HCT116 (cell line): ENCODE data around the gene F2RL3. TPM values are rescaled to one million over a fixed set of nuclear protein-coding genes. Genes with fewer than 3 reads are reported as not detected.

Experiments used
- ATAC-seq: fragments of 200-7000 bp; cut with Tn5 transposase; 2 replicates; pipeline ENCODE4 v1.9.1; 2020; ENCODE audit warnings: mild to moderate bottlenecking, moderate library complexity
- BruUV-seq: library from RNA; stranded (reverse); fragments of 400-500 nt; replicated peaks from 2 replicates; lab custom pipeline; 2021; lab: Mats Ljungman, UMichigan
- CTCF ChIA-PET: fragments of 300-600 bp; sonication (Branson Sonifier 250); formaldehyde crosslinking; loops from one replicate; lab custom pipeline; 2021; ENCODE audit warnings: antibody characterized with exemption; lab: Charles Lee
- POLR2A ChIA-PET: fragments of 300-600, 350-600 bp; sonication (Branson Sonifier 250); formaldehyde crosslinking; loops from one replicate; lab custom pipeline; 2021; ENCODE audit warnings: antibody characterized with exemption; lab: Charles Lee
- RAD21 ChIA-PET, 2 experiments: fragments of 300-600 bp; sonication (Branson Sonifier 250); formaldehyde crosslinking; loops; one replicate each; lab custom pipeline; 2023; ENCODE audit warnings: low total read pairs in 2 of 2; ENCODE audit not compliant: uncharacterized antibody in 2 of 2, unreplicated experiment in 2 of 2, low non-redundant PET in 1 of 2; lab: Charles Lee
- DNase-seq: peaks from one replicate; pipeline ENCODE4 v3.0.0-alpha.2; 2010; ENCODE audit warnings: low read depth, low spot score
- H2AFZ ChIP-seq: fragments of 200-600 bp; shearing (Covaris generic), sonication (generic); 2 replicates; pipeline ENCODE4 v1.6.1; 2017; ENCODE audit warnings: low read depth, mixed run types, mixed read lengths, antibody characterized with exemption, low read length; ENCODE audit not compliant: poor library complexity, severe bottlenecking
- H3K27ac ChIP-seq: 2 replicates; pipeline ENCODE4 v1.5.1; 2012; ENCODE audit warnings: low read depth, low read length
- H3K27me3 ChIP-seq: fragments of 200-600 bp; sonication (generic); 2 replicates; pipeline ENCODE4 v1.6.1; 2016; ENCODE audit warnings: mixed run types, low read length, mixed read lengths; ENCODE audit not compliant: insufficient read depth
- H3K36me3 ChIP-seq, 2 experiments: fragments of 200-500 bp in 1 of 2; fragments of 200-600 bp in 1 of 2; sonication (Bioruptor generic) in 1 of 2; sonication (generic) in 1 of 2; 2 replicates each; pipeline versions ENCODE4 v1.5.1 to v1.6.1; 2014 to 2016; ENCODE audit warnings: low read length in 2 of 2, inconsistent platforms in 1 of 2, mixed read lengths in 1 of 2, mixed run types in 1 of 2; ENCODE audit not compliant: insufficient read depth in 2 of 2, control insufficient read depth in 1 of 2
- H3K4me1 ChIP-seq, 2 experiments: fragments of 200-600 bp in 1 of 2; sonication (generic) in 1 of 2; 2 replicates each; pipeline versions ENCODE4 v1.5.1 to v1.6.1; 2012 to 2017; ENCODE audit warnings: low read length in 2 of 2, inconsistent platforms in 1 of 2, mild to moderate bottlenecking in 1 of 2, mixed read lengths in 1 of 2, mixed run types in 1 of 2, moderate library complexity in 1 of 2; ENCODE audit not compliant: insufficient read depth in 2 of 2, control insufficient read depth in 1 of 2
- H3K4me2 ChIP-seq: fragments of 200-600 bp; sonication (generic); 2 replicates; pipeline ENCODE4 v1.6.1; 2017; ENCODE audit warnings: mixed run types, low read length, mixed read lengths
- H3K4me3 ChIP-seq, 2 experiments: fragments of 200-600 bp in 1 of 2; sonication (generic) in 1 of 2; replicated peaks in 1 of 2; 2 replicates each; pipeline ENCODE4 v1.5.1; 2011 to 2016; ENCODE audit warnings: low read length in 2 of 2, control low read depth in 1 of 2, low read depth in 1 of 2, mild to moderate bottlenecking in 1 of 2, mixed read lengths in 1 of 2, mixed run types in 1 of 2
- H3K79me2 ChIP-seq: fragments of 200-600 bp; sonication (generic); 2 replicates; pipeline ENCODE4 v1.6.1; 2017; ENCODE audit warnings: mild to moderate bottlenecking, mixed run types, low read length, moderate library complexity, mixed read lengths; ENCODE audit not compliant: insufficient read depth
- H3K9ac ChIP-seq: fragments of 200-600 bp; sonication (generic); 2 replicates; pipeline ENCODE4 v1.6.1; 2016; ENCODE audit warnings: low read length, mixed read lengths
- H3K9me2 ChIP-seq: fragments of 200-600 bp; sonication (generic), shearing (Covaris generic); 2 replicates; pipeline ENCODE4 v1.6.1; 2017; ENCODE audit warnings: mixed run types, mild to moderate bottlenecking, moderate library complexity; ENCODE audit not compliant: insufficient read depth
- H3K9me3 ChIP-seq, 2 experiments: fragments of 200-500 bp in 1 of 2; fragments of 200-600 bp in 1 of 2; sonication (Bioruptor generic) in 1 of 2; sonication (generic) in 1 of 2; 2 replicates each; pipeline ENCODE4 v1.6.1; 2014 to 2017; ENCODE audit warnings: low read length in 2 of 2, mixed read lengths in 2 of 2, inconsistent platforms in 1 of 2, low read depth in 1 of 2, mild to moderate bottlenecking in 1 of 2, mixed run types in 1 of 2, moderate library complexity in 1 of 2; ENCODE audit not compliant: control insufficient read depth in 1 of 2, insufficient read depth in 1 of 2
- H4K20me1 ChIP-seq: fragments of 200-600 bp; sonication (generic), shearing (Covaris generic); 2 replicates; pipeline ENCODE4 v1.6.1; 2017; ENCODE audit warnings: mixed run types, mild to moderate bottlenecking, moderate library complexity; ENCODE audit not compliant: insufficient read depth
- CTCF ChIP-seq, 3 experiments: fragments of 200-600 bp in 1 of 3; sonication (generic) in 1 of 3; IDR thresholded peaks in 2 of 3; conservative IDR thresholded peaks in 1 of 3; 2 replicates each; pipeline ENCODE4 v1.5.1; 2012 to 2017; ENCODE audit warnings: low read depth in 2 of 3, low read length in 2 of 3, antibody characterized with exemption in 1 of 3, borderline replicate concordance in 1 of 3, control low read depth in 1 of 3, mild to moderate bottlenecking in 1 of 3, mixed read lengths in 1 of 3, mixed run types in 1 of 3, moderate library complexity in 1 of 3; ENCODE audit not compliant: insufficient read depth in 1 of 3
- ELF1 ChIP-seq: IDR thresholded peaks from 2 replicates; pipeline ENCODE4 v1.6.1; 2012; ENCODE audit warnings: low read depth, borderline replicate concordance
- EZH2 ChIP-seq: fragments of 200-600 bp; sonication (generic); IDR thresholded peaks from 2 replicates; pipeline ENCODE4 v1.6.1; 2017; ENCODE audit warnings: antibody characterized with exemption, mixed run types
- FOSL1 ChIP-seq: IDR thresholded peaks from 2 replicates; pipeline ENCODE4 v1.6.1; 2012; ENCODE audit warnings: low read depth
- JUND ChIP-seq: IDR thresholded peaks from 2 replicates; pipeline ENCODE4 v1.6.1; 2012
- POLR2A ChIP-seq: IDR thresholded peaks from 2 replicates; pipeline ENCODE4 v1.7.0; 2011; ENCODE audit warnings: borderline replicate concordance; ENCODE audit not compliant: insufficient read depth, insufficient read length; ENCODE audit errors: extremely low read depth
- REST ChIP-seq: IDR thresholded peaks from 2 replicates; pipeline ENCODE4 v1.6.1; 2012; ENCODE audit warnings: low read depth
- SIN3A ChIP-seq: IDR thresholded peaks from 2 replicates; pipeline ENCODE4 v1.6.1; 2012; ENCODE audit warnings: low read depth
- SRF ChIP-seq: IDR thresholded peaks from 2 replicates; pipeline ENCODE4 v1.6.1; 2012; ENCODE audit warnings: low read depth
- TCF7L2 ChIP-seq: IDR thresholded peaks from 2 replicates; pipeline ENCODE4 v1.7.0; 2011; ENCODE audit warnings: borderline replicate concordance, inconsistent platforms; ENCODE audit not compliant: insufficient read depth, insufficient read length; ENCODE audit errors: extremely low read depth
- ZFX ChIP-seq: fragments of 450-650 bp; IDR thresholded peaks from 2 replicates; pipeline ENCODE4 v1.6.1; 2017
- ZNF274 ChIP-seq: fragments of 200-500 bp; sonication (Bioruptor generic); IDR thresholded peaks from 2 replicates; pipeline ENCODE4 v1.6.1; 2014; ENCODE audit warnings: mild to moderate bottlenecking, low read depth, low read length, inconsistent platforms
- intact Hi-C: fragments of 100-400 bp; cut with micrococcal nuclease; formaldehyde crosslinking; loops from 2 replicates; pipeline ENCODE4 v1.10.0; 2022
- total RNA-seq: library from RNA; stranded (reverse); gene quantifications from one replicate; pipeline ENCODE4 v1.2.1, GENCODE V29; 2021; ENCODE audit not compliant: unreplicated experiment
- TF ChIP-seq, protein P1 (sequence below): IDR thresholded peaks from 2 replicates; pipeline ENCODE4 v1.6.1; 2012
- TF ChIP-seq, protein P2 (sequence below): IDR thresholded peaks from 2 replicates; pipeline ENCODE4 v1.6.1; 2011; ENCODE audit warnings: mild to moderate bottlenecking, low read length, moderate library complexity; ENCODE audit not compliant: insufficient replicate concordance; ENCODE audit errors: extremely low read depth
- TF ChIP-seq, protein P3 (sequence below): IDR thresholded peaks from 2 replicates; pipeline ENCODE4 v1.6.1; 2012

F2RL3 gene
- total RNA-seq, 1 experiment from 2014 or later: 0.10 TPM

- H3K79me2 ChIP-seq: no peaks in the 10 kb centered on the region
- CTCF ChIA-PET: no interaction called here
- no peaks in the 10 kb centered on the region for H3K36me3 ChIP-seq
- RAD21 ChIA-PET: no interaction called here
- intact Hi-C loops: no loop called here
- no peaks in the 10 kb centered on the region for H3K27me3 ChIP-seq
- no peak overlapping the region for H3K27ac ChIP-seq
- no peak for DNase-seq
- no peak overlapping the region for H3K4me2 ChIP-seq
- H3K9ac ChIP-seq: no peak overlapping the region
- H3K4me3 ChIP-seq: no peak overlapping the region
- H3K4me1 ChIP-seq: no peaks in the 10 kb centered on the region
- peaks cover 5 to 11% of the 10 kb centered on the region in 2 experiments; a peak in 2 of 4 replicates for H3K9me3 ChIP-seq
- no TSS peak for BruUV-seq
- H3K9me2 ChIP-seq: no peaks in the 10 kb centered on the region
- H2AFZ ChIP-seq: no peak overlapping the region
- TF ChIP-seq JUND (no peak), REST (no peak), ZFX (no peak), CTCF (IDR thresholded peaks at IDR 0.05 in 2 of 3, conservative IDR thresholded peaks at IDR 0.05 in 1 of 3; ENCODE audit: borderline replicate concordance in 1 of 3, insufficient read depth in 1 of 3, low read depth in 2 of 3, low read length in 2 of 3) (no peak), ELF1 (no peak), SIN3A (no peak), POLR2A (no peak), FOSL1 (no peak), TCF7L2 (no peak), EZH2 (no peak), SRF (no peak), ZNF274 (no peak)
- TF ChIP-seq, protein P1, sequence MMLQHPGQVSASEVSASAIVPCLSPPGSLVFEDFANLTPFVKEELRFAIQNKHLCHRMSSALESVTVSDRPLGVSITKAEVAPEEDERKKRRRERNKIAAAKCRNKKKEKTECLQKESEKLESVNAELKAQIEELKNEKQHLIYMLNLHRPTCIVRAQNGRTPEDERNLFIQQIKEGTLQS: no peak
- TF ChIP-seq, protein P2, sequence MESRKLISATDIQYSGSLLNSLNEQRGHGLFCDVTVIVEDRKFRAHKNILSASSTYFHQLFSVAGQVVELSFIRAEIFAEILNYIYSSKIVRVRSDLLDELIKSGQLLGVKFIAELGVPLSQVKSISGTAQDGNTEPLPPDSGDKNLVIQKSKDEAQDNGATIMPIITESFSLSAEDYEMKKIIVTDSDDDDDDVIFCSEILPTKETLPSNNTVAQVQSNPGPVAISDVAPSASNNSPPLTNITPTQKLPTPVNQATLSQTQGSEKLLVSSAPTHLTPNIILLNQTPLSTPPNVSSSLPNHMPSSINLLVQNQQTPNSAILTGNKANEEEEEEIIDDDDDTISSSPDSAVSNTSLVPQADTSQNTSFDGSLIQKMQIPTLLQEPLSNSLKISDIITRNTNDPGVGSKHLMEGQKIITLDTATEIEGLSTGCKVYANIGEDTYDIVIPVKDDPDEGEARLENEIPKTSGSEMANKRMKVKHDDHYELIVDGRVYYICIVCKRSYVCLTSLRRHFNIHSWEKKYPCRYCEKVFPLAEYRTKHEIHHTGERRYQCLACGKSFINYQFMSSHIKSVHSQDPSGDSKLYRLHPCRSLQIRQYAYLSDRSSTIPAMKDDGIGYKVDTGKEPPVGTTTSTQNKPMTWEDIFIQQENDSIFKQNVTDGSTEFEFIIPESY: no peak
- TF ChIP-seq, protein P3, sequence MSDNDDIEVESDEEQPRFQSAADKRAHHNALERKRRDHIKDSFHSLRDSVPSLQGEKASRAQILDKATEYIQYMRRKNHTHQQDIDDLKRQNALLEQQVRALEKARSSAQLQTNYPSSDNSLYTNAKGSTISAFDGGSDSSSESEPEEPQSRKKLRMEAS: no peak
- ATAC-seq: no peak
- H4K20me1 ChIP-seq: no peaks in the 10 kb centered on the region
- POLR2A ChIA-PET: no interaction called here
Observed at GRCh38 chr19:16931306-16931705, 42.5 kb downstream of the F2RL3 start.
